ENCODE measurements around the gene GAS6.

The GAS6 gene

DNA sequence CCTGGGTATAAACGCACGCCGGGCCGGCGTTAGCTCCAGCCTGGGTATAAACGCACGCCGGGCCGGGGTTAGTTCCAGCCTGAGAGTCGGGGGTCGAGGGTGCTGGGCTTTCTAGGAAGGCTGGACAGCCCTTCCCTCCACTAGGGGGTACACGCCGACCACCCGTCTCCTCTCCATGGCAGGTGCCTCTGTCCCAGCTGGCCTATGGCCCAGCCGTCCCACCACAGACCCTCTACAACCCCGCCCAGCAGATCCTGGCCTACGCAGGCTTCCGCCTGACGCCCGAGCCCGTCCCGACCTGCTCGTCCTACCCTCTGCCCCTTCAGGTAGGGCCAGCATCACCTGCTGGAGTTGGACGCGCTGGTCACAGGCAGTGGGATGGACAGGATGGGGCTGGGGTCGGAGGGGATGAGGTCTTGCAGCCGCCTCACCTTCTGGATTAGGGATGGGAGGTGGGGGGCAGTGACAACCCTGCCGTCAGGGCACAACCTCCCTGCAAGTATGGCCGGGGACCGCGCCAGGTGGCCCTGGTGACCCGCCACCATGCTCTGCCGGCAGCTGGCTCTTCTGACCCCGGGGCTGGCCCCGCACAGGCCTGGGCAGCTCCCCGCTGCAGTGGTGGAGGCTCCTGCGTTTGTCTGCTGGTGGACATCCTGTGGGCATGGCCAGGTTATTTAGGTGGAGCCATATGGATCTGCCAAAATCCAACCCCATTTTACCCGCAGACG, 59.0 kb downstream of the GAS6 start:
- no peaks in the 10 kb centered on the region for H4K20me1 ChIP-seq (ENCODE audit: insufficient read depth, low read length)
- H3K9me2 ChIP-seq (replicated peaks; ENCODE audit: insufficient read depth, low read length), result no peaks in the 10 kb centered on the region
- DNase-seq, result no peak
- no peak overlapping the region for H3K27ac ChIP-seq (ENCODE audit: low read length)
- no peaks in the 10 kb centered on the region for H3K4me1 ChIP-seq (ENCODE audit: low read length)
- H3K9ac ChIP-seq (ENCODE audit: low read length), result no peak overlapping the region
- no peaks in the 10 kb centered on the region for H3K27me3 ChIP-seq (replicated peaks; ENCODE audit: insufficient read depth, low read length)
- TF ChIP-seq, protein P1, sequence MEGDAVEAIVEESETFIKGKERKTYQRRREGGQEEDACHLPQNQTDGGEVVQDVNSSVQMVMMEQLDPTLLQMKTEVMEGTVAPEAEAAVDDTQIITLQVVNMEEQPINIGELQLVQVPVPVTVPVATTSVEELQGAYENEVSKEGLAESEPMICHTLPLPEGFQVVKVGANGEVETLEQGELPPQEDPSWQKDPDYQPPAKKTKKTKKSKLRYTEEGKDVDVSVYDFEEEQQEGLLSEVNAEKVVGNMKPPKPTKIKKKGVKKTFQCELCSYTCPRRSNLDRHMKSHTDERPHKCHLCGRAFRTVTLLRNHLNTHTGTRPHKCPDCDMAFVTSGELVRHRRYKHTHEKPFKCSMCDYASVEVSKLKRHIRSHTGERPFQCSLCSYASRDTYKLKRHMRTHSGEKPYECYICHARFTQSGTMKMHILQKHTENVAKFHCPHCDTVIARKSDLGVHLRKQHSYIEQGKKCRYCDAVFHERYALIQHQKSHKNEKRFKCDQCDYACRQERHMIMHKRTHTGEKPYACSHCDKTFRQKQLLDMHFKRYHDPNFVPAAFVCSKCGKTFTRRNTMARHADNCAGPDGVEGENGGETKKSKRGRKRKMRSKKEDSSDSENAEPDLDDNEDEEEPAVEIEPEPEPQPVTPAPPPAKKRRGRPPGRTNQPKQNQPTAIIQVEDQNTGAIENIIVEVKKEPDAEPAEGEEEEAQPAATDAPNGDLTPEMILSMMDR (IDR thresholded peaks at IDR 0.05; ENCODE audit: low read length), result no peak
- no peak for TF ChIP-seq EZH2 (optimal IDR thresholded peaks at IDR 0.05; ENCODE audit: low read depth, low read length)
- TF ChIP-seq EZH2phosphoT487 (IDR thresholded peaks at IDR 0.05; ENCODE audit: low read length), result no peak
- H3K4me3 ChIP-seq (ENCODE audit: low read length), result no peak overlapping the region
- no peaks in the 10 kb centered on the region for H3K36me3 ChIP-seq (replicated peaks; ENCODE audit: insufficient read depth, low read length)
- no peak overlapping the region for H3K4me2 ChIP-seq (ENCODE audit: low read depth, low read length)
- H3K9me3 ChIP-seq (replicated peaks; ENCODE audit: insufficient read depth, low read length), result no peaks in the 10 kb centered on the region
- H3K79me2 ChIP-seq (ENCODE audit: low read length), result no peaks in the 10 kb centered on the region
- no peak overlapping the region for H2AFZ ChIP-seq (ENCODE audit: low read length)
- H3F3A ChIP-seq (ENCODE audit: insufficient read depth, low read length), result no peaks in the 10 kb centered on the region

DNA sequence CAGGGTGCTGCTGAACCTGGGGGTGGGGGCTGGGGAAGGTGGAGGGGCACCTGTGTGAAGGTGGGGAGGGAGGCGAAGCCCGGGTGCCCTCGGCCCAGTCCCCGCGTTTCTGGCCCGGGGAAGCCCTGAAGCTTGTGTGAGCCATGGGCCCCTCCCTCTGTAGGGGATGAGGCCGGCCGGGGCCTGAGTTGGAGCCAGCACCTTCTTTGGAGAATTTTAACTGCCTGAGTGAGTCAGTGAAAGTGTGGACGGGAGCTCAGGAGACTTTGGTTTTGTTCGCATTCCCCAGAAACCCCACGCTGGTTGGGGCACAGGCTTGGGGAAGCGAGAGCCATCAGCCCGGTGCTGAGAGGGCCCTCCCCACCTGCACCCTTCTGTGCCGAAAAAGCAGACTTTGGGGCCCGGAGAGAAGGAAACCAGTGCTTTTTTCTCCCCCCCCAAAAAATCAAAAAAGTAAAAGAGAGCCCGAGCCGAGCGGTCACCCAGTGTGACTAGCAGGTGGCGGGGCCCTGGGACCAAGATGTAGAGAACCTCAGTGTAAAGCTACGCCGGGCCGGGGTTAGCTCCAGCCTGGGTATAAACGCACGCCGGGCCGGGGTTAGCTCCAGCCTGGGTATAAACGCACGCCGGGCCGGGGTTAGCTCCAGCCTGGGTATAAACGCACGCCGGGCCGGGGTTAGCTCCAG, 59.7 kb downstream of the GAS6 start:
- Histone ChIP-seq H3F3A (ENCODE audit: insufficient read depth, low read length) (no peaks in the 10 kb centered on the region), H4K20me1 (ENCODE audit: insufficient read depth, low read length) (no peaks in the 10 kb centered on the region), H3K79me2 (ENCODE audit: low read length) (no peaks in the 10 kb centered on the region), H3K9me2 (replicated peaks; ENCODE audit: insufficient read depth, low read length) (no peaks in the 10 kb centered on the region), H3K36me3 (replicated peaks; ENCODE audit: insufficient read depth, low read length) (no peaks in the 10 kb centered on the region), H3K4me1 (ENCODE audit: low read length) (no peaks in the 10 kb centered on the region), H2AFZ (ENCODE audit: low read length) (no peak overlapping the region), H3K9me3 (replicated peaks; ENCODE audit: insufficient read depth, low read length) (no peaks in the 10 kb centered on the region), H3K9ac (ENCODE audit: low read length) (no peak overlapping the region), H3K4me2 (ENCODE audit: low read depth, low read length) (no peak overlapping the region), H3K4me3 (ENCODE audit: low read length) (no peak overlapping the region), H3K27ac (ENCODE audit: low read length) (no peak overlapping the region), H3K27me3 (replicated peaks; ENCODE audit: insufficient read depth, low read length) (no peaks in the 10 kb centered on the region)
- TF ChIP-seq EZH2 (optimal IDR thresholded peaks at IDR 0.05; ENCODE audit: low read depth, low read length) (no peak), EZH2phosphoT487 (IDR thresholded peaks at IDR 0.05; ENCODE audit: low read length) (no peak)
- TF ChIP-seq, protein P1 (IDR thresholded peaks at IDR 0.05; ENCODE audit: low read length), result no peak
- no peak for DNase-seq

DNA sequence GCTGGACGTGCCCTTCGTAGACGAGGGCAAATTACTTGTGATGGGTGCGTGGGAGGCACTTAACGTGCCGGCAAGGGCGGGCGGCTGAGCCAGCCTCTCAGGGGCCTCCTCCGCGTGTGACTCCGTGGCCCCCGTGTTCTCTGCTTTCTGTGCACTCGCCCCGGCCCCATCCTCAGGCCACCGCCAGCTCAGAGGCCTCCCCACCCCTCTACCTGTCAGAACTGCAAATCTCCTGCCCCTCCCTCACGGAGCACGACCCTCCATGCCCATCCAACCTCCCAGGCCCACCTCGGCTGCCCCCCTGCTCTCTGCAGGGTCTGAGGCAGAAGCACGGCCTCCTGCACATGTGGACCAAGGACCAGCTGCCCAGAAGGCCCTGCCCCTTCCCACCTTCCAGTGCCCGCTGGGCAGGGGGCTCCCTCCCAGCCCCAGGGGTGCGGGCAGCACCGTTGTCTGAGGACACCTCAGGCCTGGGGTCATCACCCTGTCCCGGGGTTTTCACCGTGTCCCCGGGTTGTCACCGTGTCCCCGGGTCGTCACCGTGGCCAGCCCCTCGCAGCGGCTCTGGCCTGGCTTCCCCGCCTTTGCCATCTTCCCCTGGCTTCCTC, 60.4 kb downstream of the GAS6 start:
- DNase-seq, result no peak
- TF ChIP-seq, protein P1 (IDR thresholded peaks at IDR 0.05; ENCODE audit: low read length), result no peak
- TF ChIP-seq EZH2phosphoT487 (IDR thresholded peaks at IDR 0.05; ENCODE audit: low read length), result no peak
- TF ChIP-seq EZH2 (optimal IDR thresholded peaks at IDR 0.05; ENCODE audit: low read depth, low read length), result no peak
- no peak overlapping the region for H3K4me3 ChIP-seq (ENCODE audit: low read length)
- no peaks in the 10 kb centered on the region for H3K4me1 ChIP-seq (ENCODE audit: low read length)
- H4K20me1 ChIP-seq (ENCODE audit: insufficient read depth, low read length), result no peaks in the 10 kb centered on the region
- H2AFZ ChIP-seq (ENCODE audit: low read length), result no peak overlapping the region
- no peaks in the 10 kb centered on the region for H3K9me2 ChIP-seq (replicated peaks; ENCODE audit: insufficient read depth, low read length)
- H3K9ac ChIP-seq (ENCODE audit: low read length), result no peak overlapping the region
- no peaks in the 10 kb centered on the region for H3K36me3 ChIP-seq (replicated peaks; ENCODE audit: insufficient read depth, low read length)
- H3K9me3 ChIP-seq (replicated peaks; ENCODE audit: insufficient read depth, low read length), result no peaks in the 10 kb centered on the region
- no peaks in the 10 kb centered on the region for H3F3A ChIP-seq (ENCODE audit: insufficient read depth, low read length)
- H3K4me2 ChIP-seq (ENCODE audit: low read depth, low read length), result no peak overlapping the region
- H3K27ac ChIP-seq (ENCODE audit: low read length), result no peak overlapping the region
- no peaks in the 10 kb centered on the region for H3K27me3 ChIP-seq (replicated peaks; ENCODE audit: insufficient read depth, low read length)
- no peaks in the 10 kb centered on the region for H3K79me2 ChIP-seq (ENCODE audit: low read length)
